ENCODE data around the gene TRIM24. TPM values are rescaled to one million over a fixed set of nuclear protein-coding genes. Genes with fewer than 3 reads are reported as not detected.

Gene TRIM24
- total RNA-seq, 4 donors from 2014 or later = 13.9 to 16.2 (median 14.1) TPM

DNA sequence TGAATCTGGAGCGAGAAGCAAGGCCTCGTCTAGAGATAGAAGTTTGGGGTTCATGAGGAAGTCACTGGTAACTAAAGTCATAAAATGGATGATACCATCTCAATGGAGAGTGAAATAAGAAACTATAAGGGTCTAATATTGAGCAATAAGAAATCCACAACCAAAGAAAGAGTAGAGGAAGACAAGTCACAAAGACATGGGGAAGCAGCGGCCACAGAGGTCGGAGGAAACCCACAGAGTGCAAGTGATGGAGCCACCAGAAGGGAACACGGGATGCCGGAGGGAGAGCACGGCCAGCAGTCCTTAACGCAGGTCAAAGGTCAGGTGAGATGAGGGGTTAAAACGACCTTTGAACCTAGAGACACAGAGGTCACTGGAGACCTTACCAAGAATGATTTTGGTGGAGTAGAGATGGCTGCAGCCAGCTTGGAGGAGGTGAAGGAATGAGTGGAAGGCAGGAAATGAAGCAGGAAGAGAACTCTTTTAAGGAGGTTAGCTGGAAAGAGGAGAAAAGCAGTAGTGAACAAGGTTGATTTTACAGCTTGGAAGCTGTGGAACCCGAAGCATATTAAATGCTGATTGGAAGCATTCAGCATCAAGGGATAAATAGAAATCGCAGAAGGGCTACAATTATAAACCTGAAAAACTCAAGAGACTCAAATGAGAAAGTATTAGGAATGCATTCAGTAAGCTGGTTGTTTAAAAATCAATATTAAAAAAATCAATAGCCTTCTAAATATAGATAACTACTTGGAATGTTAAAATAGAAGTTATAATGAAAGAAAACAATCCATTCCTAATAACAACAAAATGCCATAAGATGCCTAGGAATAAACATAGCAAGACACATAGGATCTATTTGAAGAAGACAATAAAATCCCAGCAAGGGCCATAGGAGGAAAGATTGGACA lies 147.4 kb downstream of the TRIM24 start:
- Histone ChIP-seq H3K9me3 (no peaks in the 10 kb centered on the region), H3K27me3 (no peaks in the 10 kb centered on the region), H3K27ac (no peak overlapping the region), H3K4me3 (no peak overlapping the region), H3K4me1 (no peaks in the 10 kb centered on the region), H3K36me3 (no peaks in the 10 kb centered on the region)
- ATAC-seq = no peak
- 82 to 85% methylated on average over 7 to 11 of the region's 11 CpGs for WGBS, 2 donors (ENCODE audit: low coverage in 1 of 2)
- TF ChIP-seq EP300 (IDR thresholded peaks at IDR 0.05) (no peak), POLR2A (IDR thresholded peaks at IDR 0.05) (no peak)
- TF ChIP-seq, protein P1, sequence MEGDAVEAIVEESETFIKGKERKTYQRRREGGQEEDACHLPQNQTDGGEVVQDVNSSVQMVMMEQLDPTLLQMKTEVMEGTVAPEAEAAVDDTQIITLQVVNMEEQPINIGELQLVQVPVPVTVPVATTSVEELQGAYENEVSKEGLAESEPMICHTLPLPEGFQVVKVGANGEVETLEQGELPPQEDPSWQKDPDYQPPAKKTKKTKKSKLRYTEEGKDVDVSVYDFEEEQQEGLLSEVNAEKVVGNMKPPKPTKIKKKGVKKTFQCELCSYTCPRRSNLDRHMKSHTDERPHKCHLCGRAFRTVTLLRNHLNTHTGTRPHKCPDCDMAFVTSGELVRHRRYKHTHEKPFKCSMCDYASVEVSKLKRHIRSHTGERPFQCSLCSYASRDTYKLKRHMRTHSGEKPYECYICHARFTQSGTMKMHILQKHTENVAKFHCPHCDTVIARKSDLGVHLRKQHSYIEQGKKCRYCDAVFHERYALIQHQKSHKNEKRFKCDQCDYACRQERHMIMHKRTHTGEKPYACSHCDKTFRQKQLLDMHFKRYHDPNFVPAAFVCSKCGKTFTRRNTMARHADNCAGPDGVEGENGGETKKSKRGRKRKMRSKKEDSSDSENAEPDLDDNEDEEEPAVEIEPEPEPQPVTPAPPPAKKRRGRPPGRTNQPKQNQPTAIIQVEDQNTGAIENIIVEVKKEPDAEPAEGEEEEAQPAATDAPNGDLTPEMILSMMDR (IDR thresholded peaks at IDR 0.05) = no peak

DNA sequence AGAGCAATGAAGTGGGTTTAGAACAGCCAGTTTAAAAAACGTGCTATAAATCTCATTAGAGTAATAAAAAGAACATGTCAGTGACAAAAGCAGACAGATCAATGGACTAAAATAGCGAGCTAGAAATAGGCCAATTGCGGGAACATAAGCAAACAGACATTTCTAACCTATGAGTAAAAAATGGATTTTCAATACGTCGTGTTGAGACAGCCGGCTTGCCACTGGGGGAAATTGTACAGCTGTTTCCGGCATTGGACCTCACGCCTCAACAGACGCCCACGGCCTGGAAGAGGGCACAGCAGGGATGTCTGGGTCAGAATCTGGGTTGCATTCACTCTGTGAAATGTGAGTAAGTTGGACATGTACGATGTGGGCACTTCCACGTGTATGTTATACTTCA lies 148.2 kb downstream of the TRIM24 start:
- 15 to 25% methylated on average over 9 to 12 of the region's 12 CpGs for WGBS, 2 donors (ENCODE audit: low coverage in 1 of 2)
- Histone ChIP-seq H3K36me3 (no peaks in the 10 kb centered on the region), H3K9me3 (no peaks in the 10 kb centered on the region), H3K4me1 (no peaks in the 10 kb centered on the region), H3K4me3 (no peak overlapping the region), H3K27me3 (no peaks in the 10 kb centered on the region), H3K27ac (no peak overlapping the region)
- ATAC-seq = no peak
- TF ChIP-seq POLR2AphosphoS5 (IDR thresholded peaks at IDR 0.05) = no peak
- TF ChIP-seq POLR2A (IDR thresholded peaks at IDR 0.05) = no peak
- no peak for TF ChIP-seq EP300 (IDR thresholded peaks at IDR 0.05)
- TF ChIP-seq, protein P1 (IDR thresholded peaks at IDR 0.05) = no peak

DNA sequence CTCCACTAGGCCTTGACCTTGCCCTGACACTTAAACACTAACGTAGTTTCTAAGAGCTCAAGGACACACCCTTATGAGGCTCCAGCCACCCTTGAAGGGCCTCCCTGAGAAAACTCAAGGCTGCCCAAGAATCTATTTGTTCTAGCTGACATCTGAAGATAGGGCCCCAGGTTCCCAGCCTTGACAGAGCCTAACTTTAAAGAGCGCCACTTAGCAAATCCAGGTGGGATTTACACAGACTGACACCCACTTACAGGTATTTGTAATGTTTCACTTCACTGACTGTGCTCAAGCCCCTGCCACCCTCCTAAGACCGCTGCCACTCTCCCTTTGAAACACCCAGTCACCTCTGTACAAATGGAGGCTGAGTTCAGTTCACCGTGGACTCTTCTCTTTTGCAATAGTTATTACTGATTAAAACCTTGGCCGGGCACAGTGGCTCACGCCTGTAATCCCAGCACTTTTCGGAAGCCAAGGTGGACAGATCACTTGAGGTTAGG lies 150.7 kb downstream of the TRIM24 start:
- Histone ChIP-seq H3K4me1 (no peaks in the 10 kb centered on the region), H3K27me3 (no peaks in the 10 kb centered on the region), H3K4me3 (no peak overlapping the region), H3K9me3 (no peaks in the 10 kb centered on the region), H3K36me3 (no peaks in the 10 kb centered on the region), H3K27ac (no peak overlapping the region)
- 100% methylated on average over 1 to 2 of the region's 7 CpGs for WGBS, 2 donors (ENCODE audit: low coverage in 1 of 2)
- no peak for TF ChIP-seq EP300 (IDR thresholded peaks at IDR 0.05)
- TF ChIP-seq POLR2A (IDR thresholded peaks at IDR 0.05) = no peak
- TF ChIP-seq, protein P1 (IDR thresholded peaks at IDR 0.05) = no peak
- TF ChIP-seq POLR2AphosphoS5 (IDR thresholded peaks at IDR 0.05) = no peak
- no peak for ATAC-seq

DNA sequence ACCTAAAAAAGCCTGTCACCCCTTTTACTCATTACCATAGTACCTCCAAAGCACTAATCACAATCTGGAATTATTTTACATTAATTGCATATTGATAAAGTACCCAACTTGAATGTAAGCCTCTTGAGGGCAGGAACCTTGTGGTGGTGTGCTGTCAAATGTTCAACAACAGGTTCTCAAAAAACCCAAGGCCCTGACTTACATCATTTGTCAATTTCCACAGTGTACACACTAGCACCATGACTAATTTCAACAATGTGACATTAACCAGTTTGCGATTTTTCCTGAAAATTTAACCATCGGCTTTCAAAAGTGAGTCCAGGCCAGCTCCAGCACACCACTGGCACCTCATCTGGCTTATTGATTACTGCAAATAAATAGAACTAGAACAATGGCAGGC lies 153.6 kb downstream of the TRIM24 start:
- no peaks in the 10 kb centered on the region for H3K9me3 ChIP-seq
- 66 to 70% methylated on average over 2 of the region's 2 CpGs for WGBS, 2 donors (ENCODE audit: low coverage in 1 of 2)
- no peaks in the 10 kb centered on the region for H3K27me3 ChIP-seq
- H3K27ac ChIP-seq = no peak overlapping the region
- TF ChIP-seq, protein P1 (IDR thresholded peaks at IDR 0.05) = no peak
- TF ChIP-seq POLR2AphosphoS5 (IDR thresholded peaks at IDR 0.05) = no peak
- TF ChIP-seq EP300 (IDR thresholded peaks at IDR 0.05) = no peak
- TF ChIP-seq POLR2A (IDR thresholded peaks at IDR 0.05) = no peak
- no peaks in the 10 kb centered on the region for H3K4me1 ChIP-seq
- no peak overlapping the region for H3K4me3 ChIP-seq
- H3K36me3 ChIP-seq = no peaks in the 10 kb centered on the region
- no peak for ATAC-seq

DNA sequence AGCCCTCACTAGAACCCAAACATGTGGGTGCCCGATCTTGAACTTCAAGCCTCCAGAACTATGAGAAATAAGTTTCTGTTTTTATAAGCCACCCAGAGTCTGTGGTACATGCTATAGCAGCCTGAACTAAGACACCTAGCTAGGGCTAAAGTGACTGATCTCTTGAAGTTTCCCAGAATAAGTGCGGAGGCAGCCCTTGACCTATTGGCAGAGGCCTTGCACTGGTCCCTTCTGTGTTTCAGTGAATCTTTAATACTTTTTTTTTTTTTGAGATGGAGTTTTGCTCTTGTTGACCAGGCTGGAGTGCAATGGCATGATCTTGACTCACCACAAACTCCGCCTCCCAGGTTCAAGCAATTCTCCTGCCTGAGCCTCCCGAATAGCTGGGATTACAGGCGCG lies 156.0 kb downstream of the TRIM24 start:
- Histone ChIP-seq H3K4me1 (no peaks in the 10 kb centered on the region), H3K4me3 (no peak overlapping the region), H3K27ac (no peak overlapping the region), H3K9me3 (no peaks in the 10 kb centered on the region), H3K27me3 (no peaks in the 10 kb centered on the region), H3K36me3 (no peaks in the 10 kb centered on the region)
- WGBS, 2 donors (ENCODE audit: low coverage in 1 of 2) = 85 to 100% methylated on average over 6 of the region's 6 CpGs
- no peak for ATAC-seq
- TF ChIP-seq EP300 (IDR thresholded peaks at IDR 0.05) = no peak
- no peak for TF ChIP-seq POLR2A (IDR thresholded peaks at IDR 0.05)
- no peak for TF ChIP-seq POLR2AphosphoS5 (IDR thresholded peaks at IDR 0.05)
- TF ChIP-seq, protein P1 (IDR thresholded peaks at IDR 0.05) = no peak

Measured in gastroesophageal sphincter (tissue), 4 donors.